ENCODE data around the gene DISC1. TPM values are rescaled to one million over a fixed set of nuclear protein-coding genes. Genes with fewer than 3 reads are reported as not detected.
A peak's percentile ranks its signal among the peaks of the same experiment; 100 is the strongest.
"Not testable (repeated sequence)": the region's sequence is repeated elsewhere in the genome, so short reads cannot be mapped to it uniquely, and the experiment has no call there.

The DISC1 gene
- total RNA-seq, 2 experiments from 2014 or later, result 12.6 to 14.7 TPM

- Mint-ChIP-seq H3K36me3 (ENCODE audit: low read depth) (no peaks in the 10 kb centered on the region), H3K4me1 (ENCODE audit: low read depth) (peaks cover 30% of the 10 kb centered on the region), H3K27me3 (ENCODE audit: low read depth) (peaks cover 17% of the 10 kb centered on the region), H3K27ac (peak overlapping the region; percentile 82), H3K4me3 (peak overlapping the region; percentile 87), H3K9me3 (ENCODE audit: insufficient read depth) (no peaks in the 10 kb centered on the region)
- POLR2A ChIA-PET, result interaction anchor here (1.6 kb wide), 1 partner anchor 13 kb away, joined by 8 read pairs; no protein-coding TSS in a partner anchor
- CTCF ChIA-PET, result no interaction called here
- ATAC-seq (peak; percentile 65), DNase-seq (peak; percentile 60)
Measured at GRCh38 chr1:231626951-231627614, 493 bp downstream of the DISC1 start.

GRCh38 chr1:231628207-231628876, 1.8 kb downstream of the DISC1 start:
- Mint-ChIP-seq H3K27ac (peak overlapping the region; percentile 52), H3K27me3 (ENCODE audit: low read depth) (peaks cover 7% of the 10 kb centered on the region), H3K9me3 (ENCODE audit: insufficient read depth) (no peaks in the 10 kb centered on the region), H3K36me3 (ENCODE audit: low read depth) (no peaks in the 10 kb centered on the region), H3K4me3 (peak overlapping the region; percentile 87), H3K4me1 (ENCODE audit: low read depth) (peaks cover 30% of the 10 kb centered on the region)
- DNase-seq, result no peak
- CTCF ChIA-PET, result interaction anchor here (1.5 kb wide), 1 partner anchor 12 kb away, joined by 3 read pairs; no protein-coding TSS in a partner anchor
- POLR2A ChIA-PET, result no interaction called here
- ATAC-seq, result no peak

DNA sequence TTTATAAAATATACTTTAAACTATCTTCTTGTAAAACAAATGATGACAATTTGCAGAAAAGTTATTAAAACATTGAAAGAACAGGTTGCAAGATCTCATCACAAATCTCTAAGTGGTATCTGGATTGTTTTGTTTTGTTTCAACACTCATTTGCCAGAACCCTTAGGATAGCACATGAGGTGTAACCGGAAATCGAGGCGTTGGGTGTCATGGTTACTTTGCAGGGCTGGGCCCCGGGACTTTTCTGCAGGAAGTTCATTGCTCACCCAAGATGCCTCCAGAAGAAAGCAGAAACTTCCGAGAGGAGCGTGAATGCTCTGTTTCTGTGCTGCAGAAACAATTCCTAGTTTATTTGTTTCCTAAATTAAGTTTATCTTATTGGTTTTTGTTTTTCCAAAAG, 2.5 kb downstream of the DISC1 start:
- DNase-seq, result peak; percentile 41
- no peaks in the 10 kb centered on the region for H3K9me3 Mint-ChIP-seq (ENCODE audit: insufficient read depth)
- peaks cover 30% of the 10 kb centered on the region for H3K4me1 Mint-ChIP-seq (ENCODE audit: low read depth)
- H3K4me3 Mint-ChIP-seq, result peak overlapping the region; percentile 54
- ChIA-PET POLR2A (no interaction called here), CTCF (interaction anchor here (1.5 kb wide), 1 partner anchor 12 kb away, joined by 3 read pairs; no protein-coding TSS in a partner anchor)
- H3K27ac Mint-ChIP-seq, result peak overlapping the region; percentile 42
- H3K27me3 Mint-ChIP-seq (ENCODE audit: low read depth), result peaks cover 2% of the 10 kb centered on the region
- H3K36me3 Mint-ChIP-seq (ENCODE audit: low read depth), result no peaks in the 10 kb centered on the region
- ATAC-seq, result no peak

DNA sequence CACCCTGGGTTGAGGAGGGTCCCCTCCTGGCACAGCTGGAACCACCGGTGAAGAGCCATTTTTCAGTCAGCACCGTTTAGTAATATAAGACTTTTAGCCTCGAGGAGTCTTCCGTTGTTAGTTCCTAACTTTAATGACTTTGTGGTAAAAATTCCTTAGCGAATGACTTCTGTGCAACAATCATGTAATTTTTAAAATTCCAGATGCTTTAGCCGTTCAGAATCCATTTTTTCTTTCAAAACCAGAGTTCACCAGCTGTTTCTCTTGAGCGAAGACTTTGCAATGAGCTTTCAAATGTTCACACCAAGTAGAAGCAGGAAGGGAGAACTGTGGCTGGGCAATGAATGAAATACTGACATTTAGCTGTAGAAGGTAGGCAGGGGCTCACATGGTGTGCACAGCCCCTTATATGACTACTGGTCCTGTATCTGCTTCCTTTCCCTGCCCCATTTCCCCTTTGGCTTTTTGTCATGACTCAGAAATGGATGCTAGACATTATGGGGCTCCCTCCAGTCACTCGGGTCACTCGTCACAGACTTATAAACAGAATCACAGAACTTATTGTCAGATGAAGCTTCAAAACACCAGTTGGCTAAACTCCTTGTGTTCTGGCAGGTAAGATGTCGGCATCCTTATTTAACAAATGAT, 4.1 kb downstream of the DISC1 start:
- Mint-ChIP-seq H3K4me3 (no peak overlapping the region), H3K36me3 (ENCODE audit: low read depth) (no peaks in the 10 kb centered on the region), H3K9me3 (ENCODE audit: insufficient read depth) (no peaks in the 10 kb centered on the region), H3K27me3 (ENCODE audit: low read depth) (no peaks in the 10 kb centered on the region), H3K27ac (no peak overlapping the region), H3K4me1 (ENCODE audit: low read depth) (peaks cover 28% of the 10 kb centered on the region)
- DNase-seq (no peak), ATAC-seq (no peak)
- CTCF ChIA-PET, result no interaction called here
- POLR2A ChIA-PET, result no interaction called here

DNA sequence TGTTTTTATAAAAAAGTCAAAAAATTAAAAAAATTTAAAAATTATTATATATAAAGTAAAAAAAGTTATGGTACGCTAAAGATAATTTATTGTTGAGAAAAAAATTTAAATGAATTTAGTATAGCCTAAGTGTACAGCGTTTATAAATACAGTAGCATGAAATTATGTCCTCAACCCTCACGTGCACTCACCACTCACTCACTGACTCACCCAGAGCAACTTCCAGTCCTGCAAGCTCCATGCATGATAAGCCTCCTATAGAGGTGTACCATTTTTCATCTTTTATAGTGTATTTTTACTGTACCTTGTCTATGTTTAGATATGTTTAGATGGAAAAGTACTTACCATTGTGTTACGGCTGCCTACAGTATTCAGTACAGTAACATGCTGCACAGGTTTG, 5.1 kb downstream of the DISC1 start:
- H3K9me3 Mint-ChIP-seq (ENCODE audit: insufficient read depth), result no peaks in the 10 kb centered on the region
- no peaks in the 10 kb centered on the region for H3K27me3 Mint-ChIP-seq (ENCODE audit: low read depth)
- no peak for ATAC-seq
- H3K4me3 Mint-ChIP-seq, result no peak overlapping the region
- DNase-seq, result no peak
- ChIA-PET CTCF (no interaction called here), POLR2A (no interaction called here)
- H3K36me3 Mint-ChIP-seq (ENCODE audit: low read depth), result no peaks in the 10 kb centered on the region
- no peak overlapping the region for H3K27ac Mint-ChIP-seq
- peaks cover 20% of the 10 kb centered on the region for H3K4me1 Mint-ChIP-seq (ENCODE audit: low read depth)

DNA sequence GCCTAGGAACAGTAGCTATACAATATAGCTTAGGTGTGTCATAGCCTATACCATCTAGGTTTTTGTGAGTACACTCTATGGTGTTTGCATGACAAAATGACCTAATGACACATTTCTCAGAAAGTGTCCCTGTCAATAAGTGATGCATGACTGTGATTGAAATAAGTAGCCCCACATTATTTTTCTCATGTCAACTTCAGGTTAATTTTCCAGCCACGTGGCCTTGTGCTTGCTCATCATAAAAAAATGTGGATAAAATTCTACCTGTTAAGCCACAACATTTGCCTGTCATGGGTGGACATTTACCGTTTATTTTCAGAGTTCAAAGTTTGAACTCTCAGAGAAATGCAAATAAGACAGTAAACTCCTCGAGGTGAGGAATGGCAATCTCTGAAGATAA, 5.5 kb downstream of the DISC1 start:
- no peaks in the 10 kb centered on the region for H3K9me3 Mint-ChIP-seq (ENCODE audit: insufficient read depth)
- POLR2A ChIA-PET, result no interaction called here

DNA sequence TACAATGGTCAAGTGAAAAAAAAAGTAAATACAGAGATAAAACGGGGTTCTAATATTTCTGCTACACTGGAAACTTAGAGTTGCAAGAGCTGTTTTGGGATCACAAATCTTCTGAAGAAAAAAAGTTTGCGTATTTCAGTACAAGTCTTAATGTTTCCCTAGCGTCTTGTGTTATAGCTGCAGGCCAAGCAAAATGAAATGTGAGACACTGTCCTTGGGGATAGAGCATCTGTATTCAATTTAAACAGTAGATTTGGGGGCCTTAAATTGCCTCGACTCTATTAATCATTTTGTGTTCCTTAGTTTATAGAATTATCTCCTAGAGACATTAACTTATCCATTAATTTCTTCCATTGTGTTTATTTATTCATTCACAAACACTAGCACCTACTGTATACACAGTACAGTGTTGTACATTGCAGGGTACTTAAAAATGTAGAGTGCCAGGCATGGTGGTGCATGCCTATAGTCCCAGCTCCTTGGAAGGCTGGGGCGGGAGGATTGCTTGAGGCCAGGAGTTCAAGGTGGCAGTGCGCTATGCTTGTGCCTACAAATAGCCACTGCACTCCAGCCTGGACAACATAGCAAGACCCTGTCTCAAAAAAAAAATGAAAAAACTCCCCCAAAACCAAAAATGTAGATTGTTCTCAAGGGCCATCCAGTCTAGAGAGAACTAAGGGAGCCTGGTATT, 7.9 kb downstream of the DISC1 start:
- H3K27ac Mint-ChIP-seq, result no peak overlapping the region
- POLR2A ChIA-PET, result no interaction called here
- peaks cover under 1% of the 10 kb centered on the region for H3K4me1 Mint-ChIP-seq (ENCODE audit: low read depth)
- H3K4me3 Mint-ChIP-seq, result no peak overlapping the region
- no peak for DNase-seq
- CTCF ChIA-PET, result no interaction called here
- peaks cover 6% of the 10 kb centered on the region for H3K36me3 Mint-ChIP-seq (ENCODE audit: low read depth)
- H3K9me3 Mint-ChIP-seq (ENCODE audit: insufficient read depth), result no peaks in the 10 kb centered on the region
- H3K27me3 Mint-ChIP-seq (ENCODE audit: low read depth), result no peaks in the 10 kb centered on the region
- no peak for ATAC-seq

More for the DNA sequence above, 5.5 kb downstream of the DISC1 start:
- no peaks in the 10 kb centered on the region for H3K27me3 Mint-ChIP-seq (ENCODE audit: low read depth)
- DNase-seq (no peak), ATAC-seq (no peak)
- no peaks in the 10 kb centered on the region for H3K36me3 Mint-ChIP-seq (ENCODE audit: low read depth)
- H3K4me1 Mint-ChIP-seq (ENCODE audit: low read depth), result peaks cover 20% of the 10 kb centered on the region
- no peak overlapping the region for H3K27ac Mint-ChIP-seq
- CTCF ChIA-PET, result no interaction called here
- no peak overlapping the region for H3K4me3 Mint-ChIP-seq

DNA sequence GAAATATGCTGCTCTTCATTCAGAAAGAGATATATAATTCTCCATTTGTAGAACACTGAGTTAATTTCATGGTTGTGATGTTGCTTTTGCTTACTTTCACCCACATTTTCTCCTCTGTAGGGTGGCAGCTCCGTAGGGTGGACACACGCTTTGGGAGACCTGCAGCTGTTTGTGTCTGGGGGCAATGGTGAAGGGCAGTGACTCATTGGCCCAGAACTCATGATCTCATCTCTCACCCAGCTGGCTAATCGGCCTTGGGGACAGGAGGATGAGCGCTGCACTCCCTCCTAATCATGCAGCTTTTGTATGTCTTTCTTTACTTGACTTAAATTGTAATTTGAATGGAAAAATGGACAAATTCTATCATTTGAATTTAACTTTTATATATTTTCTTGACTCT, 9.6 kb downstream of the DISC1 start:
- H3K9me3 Mint-ChIP-seq (ENCODE audit: insufficient read depth), result no peaks in the 10 kb centered on the region
- ATAC-seq, result no peak
- peaks cover 10% of the 10 kb centered on the region for H3K36me3 Mint-ChIP-seq (ENCODE audit: low read depth)
- ChIA-PET CTCF (no interaction called here), POLR2A (no interaction called here)
- no peak overlapping the region for H3K27ac Mint-ChIP-seq
- no peak overlapping the region for H3K4me3 Mint-ChIP-seq
- no peaks in the 10 kb centered on the region for H3K27me3 Mint-ChIP-seq (ENCODE audit: low read depth)
- DNase-seq, result no peak
- H3K4me1 Mint-ChIP-seq (ENCODE audit: low read depth), result no peaks in the 10 kb centered on the region

- H3K4me3 Mint-ChIP-seq; ATAC-seq; POLR2A ChIA-PET; H3K27me3 Mint-ChIP-seq (ENCODE audit: low read depth); CTCF ChIA-PET; H3K4me1 Mint-ChIP-seq (ENCODE audit: low read depth); H3K27ac Mint-ChIP-seq; H3K36me3 Mint-ChIP-seq (ENCODE audit: low read depth); H3K9me3 Mint-ChIP-seq (ENCODE audit: insufficient read depth); DNase-seq: not testable (repeated sequence)
Measured at GRCh38 chr1:231636922-231637321, 10.3 kb downstream of the DISC1 start.

GRCh38 chr1:231638647-231639046, 12.1 kb downstream of the DISC1 start:
- no peak overlapping the region for H3K27ac Mint-ChIP-seq
- CTCF ChIA-PET, result no interaction called here
- H3K27me3 Mint-ChIP-seq (ENCODE audit: low read depth), result no peaks in the 10 kb centered on the region
- no peaks in the 10 kb centered on the region for H3K9me3 Mint-ChIP-seq (ENCODE audit: insufficient read depth)
- no peaks in the 10 kb centered on the region for H3K4me1 Mint-ChIP-seq (ENCODE audit: low read depth)
- H3K4me3 Mint-ChIP-seq, result no peak overlapping the region
- DNase-seq, result no peak
- peaks cover 10% of the 10 kb centered on the region for H3K36me3 Mint-ChIP-seq (ENCODE audit: low read depth)
- POLR2A ChIA-PET, result no interaction called here
- ATAC-seq, result no peak

GRCh38 chr1:231639819-231640218, 13.2 kb downstream of the DISC1 start:
- Mint-ChIP-seq H3K4me1 (ENCODE audit: low read depth) (no peaks in the 10 kb centered on the region), H3K9me3 (ENCODE audit: insufficient read depth) (no peaks in the 10 kb centered on the region), H3K27ac (no peak overlapping the region), H3K4me3 (no peak overlapping the region), H3K27me3 (ENCODE audit: low read depth) (no peaks in the 10 kb centered on the region), H3K36me3 (ENCODE audit: low read depth) (peaks cover 10% of the 10 kb centered on the region)
- ChIA-PET CTCF (no interaction called here), POLR2A (no interaction called here)
- DNase-seq, result no peak
- ATAC-seq, result no peak

DNA sequence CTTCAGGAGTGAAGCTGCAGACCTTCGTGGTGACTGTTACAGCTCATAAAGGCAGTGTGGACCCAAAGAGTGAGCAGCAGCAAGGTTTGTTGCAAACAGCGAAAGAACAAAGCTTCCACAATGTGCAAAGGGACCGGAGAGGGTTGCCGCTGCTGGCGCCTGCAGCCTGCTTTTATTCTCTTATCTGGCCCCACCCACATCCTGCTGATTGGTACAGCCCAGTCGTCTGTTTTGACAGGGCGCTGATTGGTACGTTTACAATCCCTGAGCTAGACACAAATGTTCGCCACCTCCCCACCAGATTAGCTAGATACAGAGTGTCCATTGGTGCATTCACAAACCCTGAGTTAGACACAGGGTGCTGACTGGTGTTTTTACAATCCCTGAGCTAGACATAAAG, 14.9 kb downstream of the DISC1 start:
- H3K4me3 Mint-ChIP-seq; CTCF ChIA-PET; H3K9me3 Mint-ChIP-seq (ENCODE audit: insufficient read depth); H3K4me1 Mint-ChIP-seq (ENCODE audit: low read depth); H3K27ac Mint-ChIP-seq; DNase-seq; POLR2A ChIA-PET; ATAC-seq; H3K27me3 Mint-ChIP-seq (ENCODE audit: low read depth): not testable (repeated sequence)
- peaks cover 14% of the 10 kb centered on the region for H3K36me3 Mint-ChIP-seq (ENCODE audit: low read depth)

All from activated CD8-positive, alpha-beta T cell treated with anti-CD3 and anti-CD28 coated beads, Interleukin-2, amount 10 ng/mL, durations not matched to agents 7 days and 5 days (primary cell).